Stimulated activated CD4-positive, alpha-beta T cell treated with anti-CD3 and anti-CD28 coated beads, Interleukin-1b, Interleukin-23, amount 100 ng/mL, for 1 hour (primary cell): ENCODE measurements around the gene MCF2L.

Source experiments
- DNase-seq, 2 donors: peaks; one replicate each; pipeline ENCODE4 v3.0.0-alpha.2; 2020; ENCODE audit warnings: low read depth in 2 of 2

The MCF2L gene

GRCh38 chr13:113113846-113114271 is 144.8 kb downstream of the MCF2L start:
- DNase-seq = no peak

DNA sequence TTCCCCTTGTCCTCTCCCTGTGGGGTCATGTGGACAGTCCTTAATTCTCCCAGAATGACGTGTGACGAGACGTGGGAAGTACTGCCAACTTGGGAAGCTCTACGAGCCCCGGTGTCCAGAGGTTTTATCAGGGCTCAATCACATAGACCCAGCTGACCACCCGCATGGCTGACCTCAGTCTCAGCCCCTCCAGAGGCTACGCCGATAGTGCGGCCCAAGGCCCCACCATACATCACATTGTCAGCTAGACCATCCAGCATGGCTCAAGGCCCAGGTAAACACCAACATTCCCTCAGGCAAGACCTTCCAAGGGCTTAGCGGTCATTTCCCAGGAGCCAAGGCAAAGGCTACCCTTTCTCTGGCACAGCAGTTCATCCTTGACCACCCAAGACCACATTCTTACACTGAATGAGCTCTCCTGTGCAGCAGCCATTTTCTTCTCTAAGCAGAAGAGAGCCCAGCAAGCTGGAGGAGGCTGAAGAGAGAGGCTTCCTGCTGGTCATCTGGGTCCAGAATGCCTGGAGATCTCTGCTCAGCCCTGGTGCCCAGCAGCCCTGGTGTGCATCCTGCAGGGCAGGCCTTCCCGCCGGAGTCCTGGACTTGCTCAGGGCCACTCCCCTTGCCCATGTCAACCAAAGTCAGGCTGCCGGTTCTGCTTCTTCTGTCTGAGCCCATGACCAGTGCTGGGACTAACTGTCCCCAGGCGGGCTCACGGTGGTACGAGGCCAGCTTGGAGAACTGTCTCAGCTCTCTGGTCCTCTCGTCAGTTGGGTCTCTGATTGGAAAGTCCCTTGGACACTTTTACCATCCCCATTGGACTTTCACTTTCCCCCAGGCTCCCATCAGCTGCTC is 145.7 kb downstream of the MCF2L start:
- no peak for DNase-seq

DNA sequence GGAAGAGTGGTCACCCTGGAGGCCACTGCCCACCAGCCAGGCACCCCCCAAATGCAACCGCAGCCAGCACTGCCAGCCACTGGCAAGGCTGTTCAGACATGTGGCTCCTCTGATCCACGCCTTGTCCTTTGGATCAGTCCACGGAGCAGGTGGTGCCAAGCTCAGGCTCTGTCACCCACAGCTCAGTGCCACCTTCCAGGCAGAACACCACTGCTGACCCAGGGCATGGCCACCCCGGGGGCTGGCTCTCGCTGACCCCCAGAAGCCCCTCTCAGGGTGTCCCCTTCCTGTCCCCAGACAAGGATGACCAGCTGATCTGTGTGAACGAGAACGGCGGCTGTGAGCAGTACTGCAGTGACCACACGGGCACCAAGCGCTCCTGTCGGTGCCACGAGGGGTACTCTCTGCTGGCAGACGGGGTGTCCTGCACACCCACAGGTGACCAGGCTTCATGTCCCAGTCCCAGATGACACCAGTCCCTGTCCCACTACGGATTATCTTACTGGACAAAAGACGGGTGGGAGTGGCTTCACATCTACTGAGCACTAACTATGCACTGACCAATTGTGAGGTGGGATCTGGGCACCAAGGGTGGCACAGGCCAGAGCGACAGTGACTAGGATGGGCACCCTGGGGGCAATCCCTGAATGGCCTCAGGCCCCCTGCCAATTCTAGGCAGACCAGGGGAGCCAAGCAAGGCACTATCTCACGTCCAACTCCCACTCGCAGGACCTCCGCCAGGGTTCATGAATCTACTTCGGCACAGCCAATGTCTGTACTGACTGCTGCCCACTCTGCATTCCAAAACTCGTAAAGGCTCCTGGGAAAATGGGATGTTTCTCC is 146.6 kb downstream of the MCF2L start:
- DNase-seq = no peak

GRCh38 chr13:113116206-113116800 is 147.3 kb downstream of the MCF2L start:
- DNase-seq = no peak

GRCh38 chr13:113116871-113117271 is 147.9 kb downstream of the MCF2L start:
- no peak for DNase-seq

GRCh38 chr13:113117335-113117872 is 148.4 kb downstream of the MCF2L start:
- DNase-seq = no peak

GRCh38 chr13:113117911-113118260 is 148.9 kb downstream of the MCF2L start:
- DNase-seq = no peak

GRCh38 chr13:113118261-113119021 is 149.4 kb downstream of the MCF2L start:
- no peak for DNase-seq

DNA sequence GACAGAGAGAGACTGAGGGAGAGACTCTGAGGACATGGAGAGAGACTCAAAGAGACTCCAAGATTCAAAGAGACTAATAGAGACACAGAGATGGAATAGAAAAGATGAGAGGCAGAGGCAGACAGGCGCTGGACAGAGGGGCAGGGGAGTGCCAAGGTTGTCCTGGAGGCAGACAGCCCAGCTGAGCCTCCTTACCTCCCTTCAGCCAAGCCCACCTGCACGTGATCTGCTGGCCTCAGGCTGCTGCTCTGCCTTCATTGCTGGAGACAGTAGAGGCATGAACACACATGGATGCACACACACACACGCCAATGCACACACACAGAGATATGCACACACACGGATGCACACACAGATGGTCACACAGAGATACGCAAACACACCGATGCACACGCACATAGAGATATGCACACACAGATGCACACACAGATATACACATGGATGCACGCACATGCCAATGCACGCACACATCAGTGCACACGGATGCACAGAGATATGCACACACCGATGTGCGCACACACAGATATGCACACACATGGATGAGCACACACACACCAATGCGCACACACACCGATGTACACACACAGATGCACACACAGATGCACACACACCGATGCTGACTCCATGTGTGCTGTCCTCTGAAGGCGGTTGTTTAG is 150.3 kb downstream of the MCF2L start:
- no peak for DNase-seq

DNA sequence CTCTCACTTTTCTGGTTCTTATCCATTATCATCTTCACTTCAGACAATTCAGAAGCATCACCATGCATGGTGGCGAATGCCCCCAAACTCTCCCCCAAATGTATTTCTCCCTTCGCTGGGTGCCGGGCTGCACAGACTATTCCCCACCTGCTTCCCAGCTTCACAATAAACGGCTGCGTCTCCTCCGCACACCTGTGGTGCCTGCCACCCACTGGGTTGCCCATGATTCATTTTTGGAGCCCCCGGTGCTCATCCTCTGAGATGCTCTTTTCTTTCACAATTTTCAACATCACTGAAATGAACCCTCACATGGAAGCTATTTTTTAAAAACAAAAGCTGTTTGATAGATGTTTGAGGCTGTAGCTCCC is 150.8 kb downstream of the MCF2L start:
- no peak for DNase-seq

GRCh38 chr13:113120300-113121182 is 151.5 kb downstream of the MCF2L start:
- no peak for DNase-seq

DNA sequence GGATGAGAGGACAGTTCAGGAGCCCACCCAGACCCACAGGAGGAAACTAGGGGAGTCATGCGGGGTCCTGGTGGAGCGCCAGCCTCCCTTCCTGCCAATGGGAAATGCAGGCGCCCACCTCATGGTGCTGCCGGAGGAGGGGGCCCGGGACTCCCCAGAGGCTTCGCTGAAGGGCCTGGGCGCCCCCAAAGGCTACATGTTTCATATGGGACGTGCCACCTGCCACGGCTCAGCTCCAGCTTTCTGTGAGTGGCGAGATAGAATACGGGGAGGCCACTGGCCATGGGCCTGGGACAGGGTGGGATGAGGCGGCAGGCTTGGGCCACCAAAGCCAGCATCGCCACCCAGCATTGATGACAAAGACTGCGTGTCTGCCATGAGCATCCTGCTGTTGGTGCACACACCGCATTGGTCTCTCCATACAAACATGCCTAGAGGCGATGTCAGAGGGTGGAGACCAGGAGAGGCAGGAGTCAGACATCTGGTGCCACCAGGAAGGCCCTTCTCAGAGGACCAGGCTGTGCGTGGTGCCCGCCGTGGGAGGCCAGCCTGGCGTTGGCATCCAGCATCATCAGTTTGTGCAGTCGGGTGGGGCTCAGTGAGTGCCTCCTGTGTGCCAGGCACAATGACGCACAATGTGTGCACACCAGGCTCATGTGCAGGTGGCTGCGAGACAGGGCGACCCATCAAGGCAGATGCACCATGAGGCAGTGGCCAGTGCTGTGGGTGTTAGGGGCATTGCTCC is 152.3 kb downstream of the MCF2L start:
- DNase-seq = no peak

DNA sequence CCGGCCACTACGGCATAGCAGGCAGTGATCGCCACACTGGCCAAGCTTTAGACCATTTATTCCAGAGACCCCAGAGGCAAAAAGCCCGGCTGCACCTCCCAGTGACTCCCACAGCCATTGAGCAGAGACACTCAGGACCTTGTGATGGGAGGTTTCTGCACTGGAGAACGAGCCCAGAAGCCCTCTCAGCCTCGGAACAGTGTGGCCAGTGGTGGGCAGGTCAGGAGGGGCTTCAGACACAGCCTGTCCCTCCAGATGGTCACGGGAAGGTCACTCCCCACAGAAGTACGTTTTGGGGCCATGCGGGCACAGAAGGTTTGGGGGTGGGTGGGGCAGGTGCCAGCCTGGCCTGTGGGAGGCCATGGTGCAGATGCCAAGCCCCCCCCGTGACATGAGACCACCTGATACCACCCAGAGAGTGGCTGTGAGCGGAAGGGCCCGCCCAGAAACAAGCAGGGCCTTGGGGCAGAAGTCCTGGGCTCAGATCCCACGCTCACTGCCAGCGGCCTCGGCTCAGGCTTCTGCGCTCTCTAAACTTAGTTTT is 153.0 kb downstream of the MCF2L start:
- DNase-seq = no peak

GRCh38 chr13:113122550-113123225 is 153.7 kb downstream of the MCF2L start, which contains the start of gene F10:
Gene F10 (plus strand): TSS chr13:113122799. CDS start chr13:113122856, 57 bp downstream.
- no peak for DNase-seq

GRCh38 chr13:113123226-113124201 is 154.5 kb downstream of the MCF2L start:
- no peak for DNase-seq

- no peak for DNase-seq
Observed at GRCh38 chr13:113124211-113124970, 155.4 kb downstream of the MCF2L start.
